Nephron (organoid): ENCODE data around the gene LRBA.

Experiments
- H3K27ac Mint-ChIP-seq, 3 experiments: 2 replicates each; pipeline ENCODE4 v1.8.0; 2020; ENCODE audit warnings: mixed read lengths in 3 of 3, mild to moderate bottlenecking in 2 of 3, moderate library complexity in 1 of 3
- H3K27me3 Mint-ChIP-seq: 2 replicates; pipeline ENCODE4 v1.8.0; 2021; ENCODE audit warnings: low read depth, mild to moderate bottlenecking, moderate library complexity, mixed read lengths
- H3K36me3 Mint-ChIP-seq: 2 replicates; pipeline ENCODE4 v1.8.0; 2020; ENCODE audit warnings: low read depth, mixed read lengths
- H3K4me1 Mint-ChIP-seq: 2 replicates; pipeline ENCODE4 v1.8.0; 2020; ENCODE audit warnings: mixed read lengths
- H3K4me3 Mint-ChIP-seq, 3 experiments: 2 replicates each; pipeline ENCODE4 v1.8.0; 2020; ENCODE audit warnings: mild to moderate bottlenecking in 3 of 3, mixed read lengths in 3 of 3, moderate library complexity in 2 of 3
- H3K9me3 Mint-ChIP-seq: 2 replicates; pipeline ENCODE4 v1.8.0; 2020; ENCODE audit warnings: mixed read lengths
- TF ChIP-seq, protein P1 (sequence below), 3 experiments: fragments of 200-600 bp; sonication (generic); IDR thresholded peaks; one replicate each; pipeline ENCODE4 v1.5.0; 2021; ENCODE audit warnings: antibody characterized with exemption in 3 of 3; ENCODE audit not compliant: unreplicated experiment in 3 of 3

Gene LRBA

GRCh38 chr4:150609131-150609530 is 406.0 kb downstream of the LRBA start:
- Mint-ChIP-seq H3K4me3 (no peak overlapping the region), H3K27me3 (no peaks in the 10 kb centered on the region), H3K36me3 (peaks cover 3% of the 10 kb centered on the region), H3K4me1 (no peaks in the 10 kb centered on the region), H3K27ac (no peak overlapping the region), H3K9me3 (no peaks in the 10 kb centered on the region)
- TF ChIP-seq, protein P1, sequence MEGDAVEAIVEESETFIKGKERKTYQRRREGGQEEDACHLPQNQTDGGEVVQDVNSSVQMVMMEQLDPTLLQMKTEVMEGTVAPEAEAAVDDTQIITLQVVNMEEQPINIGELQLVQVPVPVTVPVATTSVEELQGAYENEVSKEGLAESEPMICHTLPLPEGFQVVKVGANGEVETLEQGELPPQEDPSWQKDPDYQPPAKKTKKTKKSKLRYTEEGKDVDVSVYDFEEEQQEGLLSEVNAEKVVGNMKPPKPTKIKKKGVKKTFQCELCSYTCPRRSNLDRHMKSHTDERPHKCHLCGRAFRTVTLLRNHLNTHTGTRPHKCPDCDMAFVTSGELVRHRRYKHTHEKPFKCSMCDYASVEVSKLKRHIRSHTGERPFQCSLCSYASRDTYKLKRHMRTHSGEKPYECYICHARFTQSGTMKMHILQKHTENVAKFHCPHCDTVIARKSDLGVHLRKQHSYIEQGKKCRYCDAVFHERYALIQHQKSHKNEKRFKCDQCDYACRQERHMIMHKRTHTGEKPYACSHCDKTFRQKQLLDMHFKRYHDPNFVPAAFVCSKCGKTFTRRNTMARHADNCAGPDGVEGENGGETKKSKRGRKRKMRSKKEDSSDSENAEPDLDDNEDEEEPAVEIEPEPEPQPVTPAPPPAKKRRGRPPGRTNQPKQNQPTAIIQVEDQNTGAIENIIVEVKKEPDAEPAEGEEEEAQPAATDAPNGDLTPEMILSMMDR (IDR thresholded peaks at IDR 0.05; ENCODE audit: unreplicated experiment in 3 of 3) = no peak

DNA sequence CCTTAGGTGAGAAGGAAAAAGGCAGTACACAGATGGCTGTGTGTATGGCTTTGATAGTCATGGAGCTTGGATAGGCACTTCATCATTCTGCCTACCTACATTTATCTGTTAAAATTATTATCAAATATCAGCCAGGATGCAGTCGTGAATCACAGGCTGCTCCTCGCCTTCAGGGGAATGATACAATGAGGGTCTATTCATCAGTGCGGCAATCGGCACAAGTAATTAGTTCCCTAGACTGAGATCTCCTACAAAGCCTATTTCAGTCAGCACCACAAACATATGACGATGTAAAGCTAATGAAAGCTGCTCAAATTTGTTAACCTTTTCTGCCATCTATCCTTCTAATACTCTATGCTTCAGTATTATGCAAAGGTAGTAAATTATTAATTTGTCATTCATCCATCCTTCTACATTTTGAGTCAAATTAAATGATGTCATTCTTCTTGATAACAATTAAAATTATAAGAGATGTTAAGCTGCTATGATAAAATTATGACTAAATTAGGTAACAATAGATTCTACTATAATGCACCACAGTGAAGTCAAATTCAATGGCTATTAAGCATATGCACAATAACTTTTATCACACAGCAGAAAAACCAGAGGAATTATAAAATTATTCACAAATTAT is 414.2 kb downstream of the LRBA start:
- Mint-ChIP-seq H3K4me3 (no peak overlapping the region), H3K36me3 (no peaks in the 10 kb centered on the region), H3K4me1 (no peaks in the 10 kb centered on the region), H3K27me3 (no peaks in the 10 kb centered on the region), H3K9me3 (no peaks in the 10 kb centered on the region), H3K27ac (no peak overlapping the region)
- TF ChIP-seq, protein P1 (IDR thresholded peaks at IDR 0.05; ENCODE audit: unreplicated experiment in 3 of 3) = no peak

GRCh38 chr4:150599547-150599946 is 415.5 kb downstream of the LRBA start:
- no peaks in the 10 kb centered on the region for H3K36me3 Mint-ChIP-seq
- no peak overlapping the region for H3K4me3 Mint-ChIP-seq
- H3K27me3 Mint-ChIP-seq = no peaks in the 10 kb centered on the region
- no peak overlapping the region for H3K27ac Mint-ChIP-seq
- TF ChIP-seq, protein P1 (IDR thresholded peaks at IDR 0.05; ENCODE audit: unreplicated experiment in 3 of 3) = no peak
- H3K9me3 Mint-ChIP-seq = no peaks in the 10 kb centered on the region
- H3K4me1 Mint-ChIP-seq = no peaks in the 10 kb centered on the region

GRCh38 chr4:150598909-150599308 is 416.2 kb downstream of the LRBA start:
- Mint-ChIP-seq H3K27me3 (no peaks in the 10 kb centered on the region), H3K27ac (no peak overlapping the region), H3K9me3 (no peaks in the 10 kb centered on the region), H3K36me3 (no peaks in the 10 kb centered on the region), H3K4me1 (no peaks in the 10 kb centered on the region), H3K4me3 (peak overlapping the region in 1 of 3 experiments; percentile 2)
- TF ChIP-seq, protein P1 (IDR thresholded peaks at IDR 0.05; ENCODE audit: unreplicated experiment in 3 of 3) = no peak

- Mint-ChIP-seq H3K9me3 (no peaks in the 10 kb centered on the region), H3K4me3 (no peak overlapping the region), H3K36me3 (peaks cover 8% of the 10 kb centered on the region), H3K4me1 (no peaks in the 10 kb centered on the region), H3K27me3 (peaks cover 11% of the 10 kb centered on the region), H3K27ac (no peak overlapping the region)
- TF ChIP-seq, protein P1 (IDR thresholded peaks at IDR 0.05; ENCODE audit: unreplicated experiment in 3 of 3) = peak in 2 of 3 experiments; percentile 13 to 21
These were observed 421.1 kb downstream of the LRBA start for GRCh38 chr4:150593996-150594395.

- Mint-ChIP-seq H3K9me3 (no peaks in the 10 kb centered on the region), H3K27ac (peak overlapping the region in 1 of 3 experiments; percentile 8), H3K27me3 (peaks cover 26% of the 10 kb centered on the region), H3K36me3 (peaks cover 18% of the 10 kb centered on the region), H3K4me3 (no peak overlapping the region), H3K4me1 (no peaks in the 10 kb centered on the region)
- TF ChIP-seq, protein P1 (IDR thresholded peaks at IDR 0.05; ENCODE audit: unreplicated experiment in 3 of 3) = no peak
These were observed 423.2 kb downstream of the LRBA start for GRCh38 chr4:150591904-150592303.
